GM23338 (cell line): ENCODE measurements around the gene GHR. TPM values are rescaled to one million over a fixed set of nuclear protein-coding genes. Genes with fewer than 3 reads are reported as not detected.

Experiments
- ATAC-seq: fragments of 200-7000 bp; cut with Tn5 transposase; 3 replicates; pipeline ENCODE4 v1.9.1; 2020
- DNase-seq: peaks from one replicate; pipeline ENCODE4 v3.0.0-alpha.2; 2015; ENCODE audit warnings: low spot score
- H2AFZ ChIP-seq: fragments of 200-600 bp; sonication (generic); 2 replicates; pipeline ENCODE4 v1.8.0; 2016; ENCODE audit warnings: antibody characterized with exemption, mild to moderate bottlenecking, moderate library complexity
- H3F3A ChIP-seq: fragments of 200-600 bp; sonication (generic); replicated peaks from 2 replicates; pipeline ENCODE4 v1.8.0; 2017; ENCODE audit warnings: antibody characterized with exemption, mixed run types, low read depth
- H3K27ac ChIP-seq: fragments of 200-600 bp; sonication (generic); 2 replicates; pipeline ENCODE4 v1.6.1; 2016; ENCODE audit warnings: low read depth
- H3K27me3 ChIP-seq: fragments of 200-600 bp; sonication (generic); 2 replicates; pipeline ENCODE4 v1.8.0; 2016; ENCODE audit warnings: mild to moderate bottlenecking, mixed run types, moderate library complexity; ENCODE audit not compliant: insufficient read depth
- H3K36me3 ChIP-seq: fragments of 200-600 bp; sonication (generic); 2 replicates; pipeline ENCODE4 v1.8.0; 2016; ENCODE audit warnings: mild to moderate bottlenecking; ENCODE audit not compliant: insufficient read depth
- H3K4me1 ChIP-seq: fragments of 200-600 bp; sonication (generic); 2 replicates; pipeline ENCODE4 v1.8.0; 2016; ENCODE audit warnings: mild to moderate bottlenecking, moderate library complexity; ENCODE audit not compliant: insufficient read depth
- H3K4me2 ChIP-seq: fragments of 200-600 bp; sonication (generic); 2 replicates; pipeline ENCODE4 v1.7.1; 2017; ENCODE audit warnings: mixed run types
- H3K4me3 ChIP-seq: fragments of 200-600 bp; sonication (generic); 2 replicates; pipeline ENCODE4 v1.6.1; 2016; ENCODE audit warnings: mixed run types
- H3K79me2 ChIP-seq: fragments of 200-600 bp; sonication (generic); replicated peaks from 2 replicates; pipeline ENCODE4 v1.8.0; 2017; ENCODE audit warnings: mild to moderate bottlenecking; ENCODE audit not compliant: insufficient read depth
- H3K9me2 ChIP-seq: fragments of 200-600 bp; sonication (generic); 2 replicates; pipeline ENCODE4 v1.8.0; 2017; ENCODE audit not compliant: insufficient read depth
- H4K20me1 ChIP-seq: fragments of 200-600 bp; sonication (generic); replicated peaks from 2 replicates; pipeline ENCODE4 v1.8.0; 2017; ENCODE audit warnings: mild to moderate bottlenecking; ENCODE audit not compliant: insufficient read depth
- H3K27ac Mint-ChIP-seq: 2 replicates; pipeline ENCODE4 v1.8.0; 2020; ENCODE audit warnings: inconsistent platforms, mild to moderate bottlenecking, moderate library complexity, mixed read lengths
- H3K27me3 Mint-ChIP-seq: 3 replicates; pipeline ENCODE4 v1.8.0; 2022; ENCODE audit warnings: low read depth, mild to moderate bottlenecking, moderate library complexity, mixed read lengths, inconsistent platforms; ENCODE audit not compliant: insufficient read depth, poor library complexity
- H3K36me3 Mint-ChIP-seq: 3 replicates; pipeline ENCODE4 v1.8.0; 2021; ENCODE audit warnings: low read depth, mild to moderate bottlenecking, inconsistent platforms, moderate library complexity, mixed read lengths
- H3K4me1 Mint-ChIP-seq: 3 replicates; pipeline ENCODE4 v1.8.0; 2020; ENCODE audit warnings: mild to moderate bottlenecking, inconsistent platforms, mixed read lengths
- H3K4me3 Mint-ChIP-seq: 3 replicates; pipeline ENCODE4 v1.8.0; 2021; ENCODE audit warnings: moderate library complexity, mild to moderate bottlenecking, inconsistent platforms, mixed read lengths
- H3K9me3 Mint-ChIP-seq: 3 replicates; pipeline ENCODE4 v1.8.0; 2020; ENCODE audit warnings: moderate library complexity, mild to moderate bottlenecking, inconsistent platforms, mixed read lengths
- CREB1 ChIP-seq: fragments of 250-450 bp; sonication (Bioruptor Pico); IDR thresholded peaks from 2 replicates; pipeline ENCODE4 v1.5.0; 2020; ENCODE audit warnings: low read depth, mild to moderate bottlenecking, moderate library complexity
- EZH2 ChIP-seq: fragments of 200-600 bp; sonication (generic); IDR thresholded peaks from one replicate; pipeline ENCODE4 v1.8.0; 2017; ENCODE audit warnings: antibody characterized with exemption, mild to moderate bottlenecking, low read depth; ENCODE audit not compliant: unreplicated experiment
- EZH2phosphoT487 ChIP-seq: fragments of 200-600 bp; sonication (generic); IDR thresholded peaks from one replicate; pipeline ENCODE4 v1.8.1; 2018; ENCODE audit warnings: antibody characterized with exemption; ENCODE audit not compliant: unreplicated experiment
- JUNB ChIP-seq: IDR thresholded peaks from one replicate; pipeline ENCODE4 v1.6.1; 2016; ENCODE audit warnings: antibody characterized with exemption; ENCODE audit not compliant: unreplicated experiment
- NANOG ChIP-seq: IDR thresholded peaks from 2 replicates; pipeline ENCODE4 v1.6.1; 2016; ENCODE audit warnings: antibody characterized with exemption, borderline replicate concordance
- POLR2AphosphoS5 ChIP-seq: IDR thresholded peaks from 2 replicates; pipeline ENCODE4 v1.6.1; 2016; ENCODE audit warnings: antibody characterized with exemption, low read depth
- STAT1 ChIP-seq: IDR thresholded peaks from one replicate; pipeline ENCODE4 v1.6.1; 2016; ENCODE audit warnings: antibody characterized with exemption; ENCODE audit not compliant: unreplicated experiment
- ZNF114 ChIP-seq: fragments of 250-450 bp; sonication (Bioruptor Pico); IDR thresholded peaks from 2 replicates; pipeline ENCODE4 v1.5.0; 2020; ENCODE audit warnings: mild to moderate bottlenecking, moderate library complexity
- ZNF331 ChIP-seq: fragments of 250-450 bp; sonication (Bioruptor Pico); IDR thresholded peaks from 2 replicates; pipeline ENCODE4 v1.5.0; 2020; ENCODE audit warnings: low read depth, mild to moderate bottlenecking, moderate library complexity
- polyA plus RNA-seq: library from polyadenylated mRNA; unstranded; fragments of >200 nt; fragmentation: Nextera tagmentation; extraction: Ambion mirVana; gene quantifications from 2 replicates; pipeline ENCODE4 v1.2.1, GENCODE V29; 2016
- total RNA-seq: library from RNA; depleted of rRNA; stranded (reverse); fragments of >200 nt; shearing (Covaris generic); gene quantifications from 2 replicates; pipeline ENCODE4 v1.2.3, GENCODE V29; 2014
- TF ChIP-seq, protein P1 (sequence below): fragments of 250-450 bp; sonication (Bioruptor Pico); IDR thresholded peaks from 2 replicates; pipeline ENCODE4 v1.5.0; 2020; ENCODE audit warnings: mild to moderate bottlenecking, moderate library complexity
- TF ChIP-seq, protein P2 (sequence below): IDR thresholded peaks from 2 replicates; pipeline ENCODE4 v1.6.1; 2016; ENCODE audit warnings: antibody characterized with exemption
- TF ChIP-seq, protein P3 (sequence below): IDR thresholded peaks from one replicate; pipeline ENCODE4 v1.6.1; 2018; ENCODE audit warnings: antibody characterized with exemption; ENCODE audit not compliant: unreplicated experiment
- TF ChIP-seq, protein P4 (sequence below), 2 experiments: fragments of 200-600 bp in 1 of 2; sonication (generic) in 1 of 2; conservative IDR thresholded peaks; 2 replicates each; pipeline versions ENCODE4 v1.5.1 to v1.6.1; 2016 to 2017; ENCODE audit warnings: antibody characterized with exemption in 2 of 2, low read depth in 2 of 2, mild to moderate bottlenecking in 2 of 2, moderate library complexity in 1 of 2

Gene GHR
- total and polyA plus RNA-seq, 2 experiments from 2014 or later, result 0.21 to 1.9 TPM

DNA sequence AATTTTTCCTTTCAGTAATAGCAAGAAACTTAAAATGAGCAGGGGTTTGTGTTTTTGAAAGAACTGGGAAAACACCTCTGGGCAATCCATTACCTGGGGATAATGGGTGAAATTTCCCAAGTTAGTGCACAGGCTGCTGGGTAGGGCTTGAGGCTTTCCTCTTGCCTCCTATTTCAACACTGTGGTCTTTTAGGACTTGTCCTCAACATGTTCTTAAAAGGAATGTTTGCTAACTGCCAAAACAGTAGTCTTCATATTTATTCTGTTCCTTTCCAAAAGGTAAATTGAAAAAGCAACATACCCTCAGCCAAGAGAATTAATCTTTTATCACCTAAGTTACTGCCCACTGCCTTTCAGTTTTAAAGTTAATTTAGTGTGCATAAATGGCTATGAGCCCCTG lies 175.1 kb downstream of the GHR start:
- Mint-ChIP-seq H3K9me3 (peaks cover 10% of the 10 kb centered on the region; the same call in 2 of the 3 replicates), H3K27ac (no peak overlapping the region), H3K4me3 (no peak overlapping the region), H3K36me3 (no peaks in the 10 kb centered on the region), H3K27me3 (no peaks in the 10 kb centered on the region), H3K4me1 (peaks cover 4% of the 10 kb centered on the region; the same call in 2 of the 3 replicates)
- TF ChIP-seq POLR2AphosphoS5 (no peak), NANOG (no peak), STAT1 (no peak), EZH2 (no peak), JUNB (no peak), ZNF114 (CRISPR knock-in tag) (no peak), ZNF331 (CRISPR knock-in tag) (no peak), EZH2phosphoT487 (no peak), CREB1 (CRISPR knock-in tag) (no peak)
- TF ChIP-seq, protein P1, sequence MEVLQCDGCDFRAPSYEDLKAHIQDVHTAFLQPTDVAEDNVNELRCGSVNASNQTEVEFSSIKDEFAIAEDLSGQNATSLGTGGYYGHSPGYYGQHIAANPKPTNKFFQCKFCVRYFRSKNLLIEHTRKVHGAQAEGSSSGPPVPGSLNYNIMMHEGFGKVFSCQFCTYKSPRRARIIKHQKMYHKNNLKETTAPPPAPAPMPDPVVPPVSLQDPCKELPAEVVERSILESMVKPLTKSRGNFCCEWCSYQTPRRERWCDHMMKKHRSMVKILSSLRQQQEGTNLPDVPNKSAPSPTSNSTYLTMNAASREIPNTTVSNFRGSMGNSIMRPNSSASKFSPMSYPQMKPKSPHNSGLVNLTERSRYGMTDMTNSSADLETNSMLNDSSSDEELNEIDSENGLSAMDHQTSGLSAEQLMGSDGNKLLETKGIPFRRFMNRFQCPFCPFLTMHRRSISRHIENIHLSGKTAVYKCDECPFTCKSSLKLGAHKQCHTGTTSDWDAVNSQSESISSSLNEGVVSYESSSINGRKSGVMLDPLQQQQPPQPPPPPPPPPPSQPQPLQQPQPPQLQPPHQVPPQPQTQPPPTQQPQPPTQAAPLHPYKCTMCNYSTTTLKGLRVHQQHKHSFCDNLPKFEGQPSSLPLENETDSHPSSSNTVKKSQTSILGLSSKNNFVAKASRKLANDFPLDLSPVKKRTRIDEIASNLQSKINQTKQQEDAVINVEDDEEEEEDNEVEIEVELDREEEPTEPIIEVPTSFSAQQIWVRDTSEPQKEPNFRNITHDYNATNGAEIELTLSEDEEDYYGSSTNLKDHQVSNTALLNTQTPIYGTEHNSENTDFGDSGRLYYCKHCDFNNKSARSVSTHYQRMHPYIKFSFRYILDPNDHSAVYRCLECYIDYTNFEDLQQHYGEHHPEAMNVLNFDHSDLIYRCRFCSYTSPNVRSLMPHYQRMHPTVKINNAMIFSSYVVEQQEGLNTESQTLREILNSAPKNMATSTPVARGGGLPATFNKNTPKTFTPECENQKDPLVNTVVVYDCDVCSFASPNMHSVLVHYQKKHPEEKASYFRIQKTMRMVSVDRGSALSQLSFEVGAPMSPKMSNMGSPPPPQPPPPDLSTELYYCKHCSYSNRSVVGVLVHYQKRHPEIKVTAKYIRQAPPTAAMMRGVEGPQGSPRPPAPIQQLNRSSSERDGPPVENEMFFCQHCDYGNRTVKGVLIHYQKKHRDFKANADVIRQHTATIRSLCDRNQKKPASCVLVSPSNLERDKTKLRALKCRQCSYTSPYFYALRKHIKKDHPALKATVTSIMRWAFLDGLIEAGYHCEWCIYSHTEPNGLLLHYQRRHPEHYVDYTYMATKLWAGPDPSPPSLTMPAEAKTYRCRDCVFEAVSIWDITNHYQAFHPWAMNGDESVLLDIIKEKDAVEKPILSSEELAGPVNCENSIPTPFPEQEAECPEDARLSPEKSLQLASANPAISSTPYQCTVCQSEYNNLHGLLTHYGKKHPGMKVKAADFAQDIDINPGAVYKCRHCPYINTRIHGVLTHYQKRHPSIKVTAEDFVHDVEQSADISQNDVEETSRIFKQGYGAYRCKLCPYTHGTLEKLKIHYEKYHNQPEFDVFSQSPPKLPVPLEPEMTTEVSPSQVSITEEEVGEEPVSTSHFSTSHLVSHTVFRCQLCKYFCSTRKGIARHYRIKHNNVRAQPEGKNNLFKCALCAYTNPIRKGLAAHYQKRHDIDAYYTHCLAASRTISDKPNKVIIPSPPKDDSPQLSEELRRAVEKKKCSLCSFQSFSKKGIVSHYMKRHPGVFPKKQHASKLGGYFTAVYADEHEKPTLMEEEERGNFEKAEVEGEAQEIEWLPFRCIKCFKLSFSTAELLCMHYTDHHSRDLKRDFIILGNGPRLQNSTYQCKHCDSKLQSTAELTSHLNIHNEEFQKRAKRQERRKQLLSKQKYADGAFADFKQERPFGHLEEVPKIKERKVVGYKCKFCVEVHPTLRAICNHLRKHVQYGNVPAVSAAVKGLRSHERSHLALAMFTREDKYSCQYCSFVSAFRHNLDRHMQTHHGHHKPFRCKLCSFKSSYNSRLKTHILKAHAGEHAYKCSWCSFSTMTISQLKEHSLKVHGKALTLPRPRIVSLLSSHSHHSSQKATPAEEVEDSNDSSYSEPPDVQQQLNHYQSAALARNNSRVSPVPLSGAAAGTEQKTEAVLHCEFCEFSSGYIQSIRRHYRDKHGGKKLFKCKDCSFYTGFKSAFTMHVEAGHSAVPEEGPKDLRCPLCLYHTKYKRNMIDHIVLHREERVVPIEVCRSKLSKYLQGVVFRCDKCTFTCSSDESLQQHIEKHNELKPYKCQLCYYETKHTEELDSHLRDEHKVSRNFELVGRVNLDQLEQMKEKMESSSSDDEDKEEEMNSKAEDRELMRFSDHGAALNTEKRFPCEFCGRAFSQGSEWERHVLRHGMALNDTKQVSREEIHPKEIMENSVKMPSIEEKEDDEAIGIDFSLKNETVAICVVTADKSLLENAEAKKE (CRISPR knock-in tag), result no peak
- TF ChIP-seq, protein P2, sequence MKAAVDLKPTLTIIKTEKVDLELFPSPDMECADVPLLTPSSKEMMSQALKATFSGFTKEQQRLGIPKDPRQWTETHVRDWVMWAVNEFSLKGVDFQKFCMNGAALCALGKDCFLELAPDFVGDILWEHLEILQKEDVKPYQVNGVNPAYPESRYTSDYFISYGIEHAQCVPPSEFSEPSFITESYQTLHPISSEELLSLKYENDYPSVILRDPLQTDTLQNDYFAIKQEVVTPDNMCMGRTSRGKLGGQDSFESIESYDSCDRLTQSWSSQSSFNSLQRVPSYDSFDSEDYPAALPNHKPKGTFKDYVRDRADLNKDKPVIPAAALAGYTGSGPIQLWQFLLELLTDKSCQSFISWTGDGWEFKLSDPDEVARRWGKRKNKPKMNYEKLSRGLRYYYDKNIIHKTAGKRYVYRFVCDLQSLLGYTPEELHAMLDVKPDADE, result no peak
- TF ChIP-seq, protein P3, sequence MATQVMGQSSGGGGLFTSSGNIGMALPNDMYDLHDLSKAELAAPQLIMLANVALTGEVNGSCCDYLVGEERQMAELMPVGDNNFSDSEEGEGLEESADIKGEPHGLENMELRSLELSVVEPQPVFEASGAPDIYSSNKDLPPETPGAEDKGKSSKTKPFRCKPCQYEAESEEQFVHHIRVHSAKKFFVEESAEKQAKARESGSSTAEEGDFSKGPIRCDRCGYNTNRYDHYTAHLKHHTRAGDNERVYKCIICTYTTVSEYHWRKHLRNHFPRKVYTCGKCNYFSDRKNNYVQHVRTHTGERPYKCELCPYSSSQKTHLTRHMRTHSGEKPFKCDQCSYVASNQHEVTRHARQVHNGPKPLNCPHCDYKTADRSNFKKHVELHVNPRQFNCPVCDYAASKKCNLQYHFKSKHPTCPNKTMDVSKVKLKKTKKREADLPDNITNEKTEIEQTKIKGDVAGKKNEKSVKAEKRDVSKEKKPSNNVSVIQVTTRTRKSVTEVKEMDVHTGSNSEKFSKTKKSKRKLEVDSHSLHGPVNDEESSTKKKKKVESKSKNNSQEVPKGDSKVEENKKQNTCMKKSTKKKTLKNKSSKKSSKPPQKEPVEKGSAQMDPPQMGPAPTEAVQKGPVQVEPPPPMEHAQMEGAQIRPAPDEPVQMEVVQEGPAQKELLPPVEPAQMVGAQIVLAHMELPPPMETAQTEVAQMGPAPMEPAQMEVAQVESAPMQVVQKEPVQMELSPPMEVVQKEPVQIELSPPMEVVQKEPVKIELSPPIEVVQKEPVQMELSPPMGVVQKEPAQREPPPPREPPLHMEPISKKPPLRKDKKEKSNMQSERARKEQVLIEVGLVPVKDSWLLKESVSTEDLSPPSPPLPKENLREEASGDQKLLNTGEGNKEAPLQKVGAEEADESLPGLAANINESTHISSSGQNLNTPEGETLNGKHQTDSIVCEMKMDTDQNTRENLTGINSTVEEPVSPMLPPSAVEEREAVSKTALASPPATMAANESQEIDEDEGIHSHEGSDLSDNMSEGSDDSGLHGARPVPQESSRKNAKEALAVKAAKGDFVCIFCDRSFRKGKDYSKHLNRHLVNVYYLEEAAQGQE, result no peak
- TF ChIP-seq, protein P4, sequence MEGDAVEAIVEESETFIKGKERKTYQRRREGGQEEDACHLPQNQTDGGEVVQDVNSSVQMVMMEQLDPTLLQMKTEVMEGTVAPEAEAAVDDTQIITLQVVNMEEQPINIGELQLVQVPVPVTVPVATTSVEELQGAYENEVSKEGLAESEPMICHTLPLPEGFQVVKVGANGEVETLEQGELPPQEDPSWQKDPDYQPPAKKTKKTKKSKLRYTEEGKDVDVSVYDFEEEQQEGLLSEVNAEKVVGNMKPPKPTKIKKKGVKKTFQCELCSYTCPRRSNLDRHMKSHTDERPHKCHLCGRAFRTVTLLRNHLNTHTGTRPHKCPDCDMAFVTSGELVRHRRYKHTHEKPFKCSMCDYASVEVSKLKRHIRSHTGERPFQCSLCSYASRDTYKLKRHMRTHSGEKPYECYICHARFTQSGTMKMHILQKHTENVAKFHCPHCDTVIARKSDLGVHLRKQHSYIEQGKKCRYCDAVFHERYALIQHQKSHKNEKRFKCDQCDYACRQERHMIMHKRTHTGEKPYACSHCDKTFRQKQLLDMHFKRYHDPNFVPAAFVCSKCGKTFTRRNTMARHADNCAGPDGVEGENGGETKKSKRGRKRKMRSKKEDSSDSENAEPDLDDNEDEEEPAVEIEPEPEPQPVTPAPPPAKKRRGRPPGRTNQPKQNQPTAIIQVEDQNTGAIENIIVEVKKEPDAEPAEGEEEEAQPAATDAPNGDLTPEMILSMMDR (conservative IDR thresholded peaks at IDR 0.05; ENCODE audit: low read depth in 2 of 2), result no peak
- no peaks in the 10 kb centered on the region for H3K9me2 ChIP-seq
- ATAC-seq (no peak), DNase-seq (no peak)
- no peaks in the 10 kb centered on the region for H3F3A ChIP-seq
- no peaks in the 10 kb centered on the region for H3K4me1 ChIP-seq
- no peaks in the 10 kb centered on the region for H3K79me2 ChIP-seq
- H3K4me3 ChIP-seq, result no peak overlapping the region
- no peak overlapping the region for H3K4me2 ChIP-seq
- no peaks in the 10 kb centered on the region for H4K20me1 ChIP-seq
- no peaks in the 10 kb centered on the region for H3K36me3 ChIP-seq
- H3K27ac ChIP-seq, result no peak overlapping the region
- 0 out of 2 replicates have a peak overlapping the region, but pooled peaks have one; percentile 2 for H2AFZ ChIP-seq
- H3K27me3 ChIP-seq, result no peaks in the 10 kb centered on the region
